Measurements from ENCODE around the gene FAAP20. TPM values are rescaled to one million over a fixed set of nuclear protein-coding genes. Genes with fewer than 3 reads are reported as not detected.

Gene FAAP20
- total RNA-seq, 1 experiment from 2014 or later: 119 TPM

- no peaks in the 10 kb centered on the region for H3K4me1 ChIP-seq (ENCODE audit: insufficient read depth, low read length)
- no peak overlapping the region for H3K18ac ChIP-seq (ENCODE audit: insufficient read length, low read depth, low read length)
- H2BK120ac ChIP-seq (ENCODE audit: low read depth, low read length, poor library complexity, severe bottlenecking): no peak overlapping the region
- no peaks in the 10 kb centered on the region for H4K20me1 ChIP-seq (ENCODE audit: control insufficient read depth, insufficient read depth, insufficient read length)
- H3K79me2 ChIP-seq (ENCODE audit: insufficient read depth, low read length): no peaks in the 10 kb centered on the region
- no peak overlapping the region for H3K56ac ChIP-seq (ENCODE audit: insufficient read length, low read depth, low read length)
- H3T11ph ChIP-seq (ENCODE audit: low read length): no peak overlapping the region
- Mint-ChIP-seq H3K27ac (no peak overlapping the region), H3K4me1 (peaks cover 10 to 36% of the 10 kb centered on the region in 2 experiments), H3K36me3 (ENCODE audit: insufficient read depth in 1 of 3, low read depth in 3 of 3) (no peaks in the 10 kb centered on the region; a peak in 1 of 7 replicates), H3K4me3 (no peak overlapping the region; a peak in 1 of 5 replicates), H3K9me3 (no peaks in the 10 kb centered on the region), H3K27me3 (ENCODE audit: low read depth) (peaks cover 13% of the 10 kb centered on the region)
- H2AK5ac ChIP-seq (ENCODE audit: insufficient read length, low read length): no peak overlapping the region
- no peak overlapping the region for H3K4ac ChIP-seq (ENCODE audit: low read depth, low read length)
- H4K8ac ChIP-seq (replicated peaks; ENCODE audit: insufficient read length, low read depth, low read length): no peak overlapping the region
- H3K27me3 ChIP-seq (ENCODE audit: insufficient read depth, low read length): no peaks in the 10 kb centered on the region
- H3K79me1 ChIP-seq (ENCODE audit: insufficient read depth, low read depth, low read length, poor library complexity, severe bottlenecking): no peaks in the 10 kb centered on the region
- WGBS (ENCODE audit: extremely low coverage, insufficient read length, low lambda C conversion rate): no CpG with 5 or more reads among the region's 13 CpGs
- H3K23ac ChIP-seq (ENCODE audit: insufficient read length, low read depth, low read length): no peak overlapping the region
- no peak overlapping the region for H3K4me2 ChIP-seq (ENCODE audit: insufficient read depth, insufficient read length, low read length)
- no peak overlapping the region for H3K27ac ChIP-seq (ENCODE audit: insufficient read length, low read depth, low read length)
- no peaks in the 10 kb centered on the region for H3K9me3 ChIP-seq (ENCODE audit: control insufficient read depth, low read depth, low read length)
- H2BK20ac ChIP-seq (ENCODE audit: low read depth, low read length, poor library complexity, severe bottlenecking): no peak overlapping the region
- H4K5ac ChIP-seq (ENCODE audit: insufficient read length, low read depth, low read length): no peak overlapping the region
- TF ChIP-seq CTCF (conservative IDR thresholded peaks at IDR 0.05): no peak
- no peak overlapping the region for H3K9ac ChIP-seq (ENCODE audit: extremely low read depth, insufficient read length, low read length)
- H2AFZ ChIP-seq (ENCODE audit: low read length): no peak overlapping the region
- H4K91ac ChIP-seq (ENCODE audit: insufficient read length, low read depth, low read length): no peak overlapping the region
- H3K14ac ChIP-seq (ENCODE audit: insufficient read depth, low read length): no peak overlapping the region
- H3K23me2 ChIP-seq (ENCODE audit: insufficient read length, low read depth, low read length, poor library complexity, severe bottlenecking): peaks cover 2% of the 10 kb centered on the region
- H2BK5ac ChIP-seq (ENCODE audit: insufficient read length, low read length): no peak overlapping the region
- no peak for DNase-seq
- peak overlapping the region; percentile 11 for H2BK12ac ChIP-seq (ENCODE audit: insufficient read length, low read depth, low read length)
- no peak overlapping the region for H2BK15ac ChIP-seq (ENCODE audit: low read depth, low read length)
These were observed 16.2 kb upstream of the FAAP20 start for GRCh38 chr1:2210786-2211185.

Data from H9 (cell line).